NCI-H748 treated with DMSO at 0.1 percent for 48 hours (cell line): ENCODE data around the gene AARS1.
"Not testable (repeated sequence)": the region's sequence is repeated elsewhere in the genome, so short reads cannot be mapped to it uniquely, and the experiment has no call there.

Experiments used
- DNase-seq: peaks from one replicate; lab custom pipeline; 2025; lab: John Stamatoyannopoulos, UW

Gene AARS1

DNA sequence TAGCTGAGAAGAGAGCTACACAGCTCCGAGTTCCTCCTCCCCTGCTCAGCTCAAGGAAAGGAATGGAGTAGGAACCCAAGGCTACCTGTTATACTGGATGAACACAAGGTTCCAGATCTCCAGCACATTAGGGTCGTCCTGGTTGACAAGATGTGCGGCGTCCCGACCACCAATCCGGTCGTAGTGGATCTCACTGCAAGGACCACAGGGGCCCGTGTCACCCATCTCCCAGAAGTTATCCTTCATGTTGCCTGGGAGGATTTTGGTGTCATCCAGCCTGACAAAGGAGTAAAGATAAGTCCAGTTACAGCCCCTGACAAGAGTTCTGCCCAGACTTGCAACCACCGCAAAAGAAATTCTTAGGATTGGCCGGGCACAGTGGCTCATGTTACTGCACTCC is 17.6 kb downstream of the AARS1 start:
- no peak for DNase-seq

DNA sequence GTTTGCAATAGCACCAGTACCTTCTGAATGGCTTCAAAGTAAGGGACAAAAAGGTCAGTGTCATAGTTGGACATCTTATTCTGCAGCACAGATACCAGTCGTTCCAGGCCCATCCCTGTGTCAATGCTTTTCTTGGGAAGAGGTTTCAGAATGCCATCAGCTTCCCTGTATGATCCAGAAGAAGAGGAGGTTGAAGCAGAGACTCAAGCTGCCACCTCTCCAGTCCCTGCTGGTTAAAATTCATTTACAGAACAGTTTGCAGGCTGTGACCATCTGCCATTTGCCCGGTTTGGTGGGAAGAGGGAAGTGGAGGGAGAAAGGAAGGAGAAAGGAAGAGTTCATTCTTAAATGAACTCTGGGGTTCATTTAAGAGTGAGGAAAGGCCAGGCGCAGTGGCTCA is 19.1 kb downstream of the AARS1 start:
- DNase-seq = no peak

DNA sequence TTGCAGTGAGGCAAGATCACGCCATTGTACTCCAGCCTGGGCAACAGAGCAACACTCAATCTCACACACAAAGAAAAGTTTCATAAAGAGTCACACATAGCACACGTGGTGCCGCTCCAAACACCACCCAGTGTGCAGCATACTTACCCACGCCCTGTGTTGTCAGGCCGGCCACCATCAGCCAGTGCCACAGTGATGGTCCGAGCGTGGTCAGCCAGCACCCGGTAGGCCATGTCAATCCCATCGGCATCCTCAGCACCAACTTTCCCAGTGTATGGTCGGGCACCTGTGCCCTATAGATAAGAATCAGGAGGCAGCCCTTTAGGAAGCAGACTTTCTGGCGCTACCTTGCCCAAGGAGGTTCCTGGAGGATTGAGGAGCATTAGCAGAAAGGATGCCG is 19.8 kb downstream of the AARS1 start:
- no peak for DNase-seq

DNA sequence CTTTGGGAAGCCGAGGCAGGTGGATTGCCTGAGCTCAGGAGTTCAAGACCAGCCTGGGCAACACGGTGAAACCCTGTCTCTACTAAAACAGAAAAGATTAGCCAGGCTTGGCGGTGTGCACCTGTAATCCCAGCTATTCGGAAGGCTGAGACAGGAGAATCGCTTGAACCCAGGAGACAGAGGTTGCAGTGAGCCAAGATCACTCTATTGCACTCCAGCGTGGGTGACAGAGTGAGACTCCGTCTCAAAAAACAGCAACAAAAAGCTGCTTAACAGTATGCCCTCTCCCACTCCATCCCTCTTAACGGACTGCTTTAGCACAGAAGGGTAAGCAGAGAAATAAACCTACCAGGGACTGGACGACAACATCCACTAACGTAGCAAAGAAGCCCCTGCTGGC is 21.4 kb downstream of the AARS1 start:
- DNase-seq = not testable (repeated sequence)

DNA sequence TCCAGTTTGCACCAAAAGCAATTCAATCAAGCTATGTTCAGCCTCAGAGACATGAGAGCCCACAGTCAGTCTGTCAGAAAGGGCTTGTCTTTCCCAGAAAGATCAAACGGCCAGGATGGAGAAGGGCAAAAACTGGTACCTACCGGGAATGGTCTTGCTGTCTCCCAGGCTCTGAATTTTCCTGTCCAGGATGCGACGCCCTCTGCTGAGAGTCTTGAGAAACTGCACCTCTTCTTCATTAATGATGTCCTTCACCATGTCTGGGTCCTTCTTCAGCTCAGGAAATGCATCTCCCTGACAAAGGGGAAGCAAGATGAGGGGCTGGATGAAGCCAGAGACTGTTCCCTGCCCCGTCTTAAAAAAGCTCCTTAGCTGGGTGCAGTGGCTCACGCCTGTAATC is 21.8 kb downstream of the AARS1 start:
- DNase-seq = no peak

DNA sequence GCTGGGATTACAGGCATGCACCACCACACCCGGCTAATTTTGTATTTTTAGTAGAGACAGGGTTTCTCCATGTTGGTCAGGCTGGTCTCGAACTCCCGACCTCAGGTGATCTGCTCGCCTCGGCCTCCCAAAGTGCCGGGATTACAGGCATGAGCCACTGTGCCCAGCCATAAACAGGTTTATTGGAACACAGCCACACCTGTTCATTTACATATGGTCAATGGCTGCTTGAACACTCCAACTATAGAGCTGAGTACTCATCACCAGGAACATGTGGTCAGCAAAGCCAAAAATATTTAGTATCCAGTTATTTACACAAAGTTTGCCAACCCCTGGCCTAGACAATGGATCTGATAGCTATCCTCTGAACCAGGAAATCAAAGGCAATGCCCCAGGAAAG is 29.4 kb downstream of the AARS1 start:
- DNase-seq = not testable (repeated sequence)

DNA sequence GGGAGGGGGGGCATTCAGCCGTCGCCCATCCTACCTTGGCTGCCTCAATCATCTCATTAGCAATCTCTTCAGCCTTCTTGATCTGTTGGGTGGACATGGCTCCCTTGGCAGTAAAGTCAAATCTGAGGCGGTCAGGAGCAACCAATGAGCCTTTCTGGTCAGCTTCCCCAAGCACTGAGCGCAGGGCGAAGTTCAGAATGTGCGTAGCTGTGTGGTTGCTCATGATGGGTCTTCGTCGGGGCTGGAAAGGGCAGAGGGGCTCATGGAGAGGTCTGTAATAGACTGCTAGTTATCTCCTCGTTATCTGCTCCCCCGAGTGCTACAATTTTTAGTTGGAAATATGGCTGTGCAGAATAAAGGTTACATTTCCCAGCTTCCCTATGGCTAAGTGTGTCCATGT is 30.4 kb downstream of the AARS1 start:
- DNase-seq = no peak

DNA sequence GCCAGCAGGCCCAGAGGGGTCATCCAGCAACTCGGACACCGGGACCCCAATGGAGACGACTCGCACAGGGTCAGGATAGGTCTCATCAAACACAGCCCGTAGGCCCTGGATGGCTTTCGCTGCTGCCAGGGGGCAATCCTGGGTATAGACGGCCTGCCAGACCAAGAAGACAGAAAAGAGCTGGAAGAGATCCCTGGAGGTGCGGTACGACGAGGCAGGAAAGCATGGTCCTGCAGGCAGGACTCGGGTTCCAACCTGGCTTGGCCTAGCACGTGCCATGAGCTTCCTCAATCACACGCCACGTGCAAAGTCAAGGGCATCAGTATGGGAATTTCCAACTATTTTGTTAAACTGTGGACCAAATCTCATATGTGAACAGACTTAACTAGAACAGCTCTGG is 31.2 kb downstream of the AARS1 start:
- DNase-seq = no peak

DNA sequence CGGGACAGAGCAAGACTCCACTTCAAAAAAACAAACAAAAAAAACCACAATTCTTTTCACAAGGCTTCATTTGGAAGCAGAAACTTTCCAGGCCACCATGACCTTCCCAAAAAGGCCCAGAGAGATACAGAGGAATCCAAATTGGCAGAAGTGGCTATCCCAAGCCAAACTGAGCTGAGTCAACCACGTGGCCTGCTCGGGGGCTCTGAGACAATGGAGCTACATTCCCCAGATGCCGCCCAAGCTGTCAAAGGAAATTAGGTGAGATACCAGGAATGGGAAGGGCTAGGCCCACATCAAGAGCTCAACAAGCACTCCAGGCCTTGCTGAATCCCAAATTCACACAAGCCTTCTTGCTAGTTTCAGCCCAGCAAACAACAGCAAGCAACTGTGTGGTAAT is 31.9 kb downstream of the AARS1 start:
- DNase-seq = no peak

DNA sequence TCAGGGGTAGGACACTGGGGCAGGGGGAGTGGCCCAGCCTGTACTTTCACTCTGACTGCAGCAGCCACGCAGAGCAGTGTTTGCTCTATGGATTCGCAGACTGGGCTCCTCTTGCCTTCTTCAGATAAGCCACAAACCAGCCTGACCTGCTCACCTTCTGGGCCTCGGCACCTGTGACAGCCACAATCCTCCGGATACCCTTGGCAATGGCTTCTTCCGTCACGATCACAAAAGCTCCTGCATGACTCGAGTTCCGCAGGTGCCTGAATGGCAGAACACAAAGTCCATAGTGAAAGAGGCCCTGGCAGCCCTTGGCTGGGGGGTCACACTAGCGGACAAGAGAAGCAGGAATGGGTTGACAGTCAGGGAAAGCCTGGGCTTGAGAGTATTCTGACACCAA is 33.7 kb downstream of the AARS1 start:
- DNase-seq = no peak

DNA sequence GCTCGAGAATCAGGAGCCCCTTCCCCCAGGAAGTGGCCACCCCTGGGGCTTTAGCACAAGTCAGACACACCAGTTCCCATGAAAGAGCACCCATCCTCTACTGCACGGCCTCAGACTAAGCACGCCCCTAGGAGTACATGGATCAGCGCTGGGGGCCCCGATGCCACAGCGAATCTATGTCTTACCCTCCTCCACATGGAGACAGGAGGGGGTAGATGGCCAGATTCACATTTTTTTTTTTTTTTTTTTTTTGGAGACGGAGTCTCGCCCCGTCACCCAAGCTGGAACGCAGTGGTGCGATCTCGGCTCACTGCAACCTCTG is 34.4 kb downstream of the AARS1 start:
- no peak for DNase-seq

DNA sequence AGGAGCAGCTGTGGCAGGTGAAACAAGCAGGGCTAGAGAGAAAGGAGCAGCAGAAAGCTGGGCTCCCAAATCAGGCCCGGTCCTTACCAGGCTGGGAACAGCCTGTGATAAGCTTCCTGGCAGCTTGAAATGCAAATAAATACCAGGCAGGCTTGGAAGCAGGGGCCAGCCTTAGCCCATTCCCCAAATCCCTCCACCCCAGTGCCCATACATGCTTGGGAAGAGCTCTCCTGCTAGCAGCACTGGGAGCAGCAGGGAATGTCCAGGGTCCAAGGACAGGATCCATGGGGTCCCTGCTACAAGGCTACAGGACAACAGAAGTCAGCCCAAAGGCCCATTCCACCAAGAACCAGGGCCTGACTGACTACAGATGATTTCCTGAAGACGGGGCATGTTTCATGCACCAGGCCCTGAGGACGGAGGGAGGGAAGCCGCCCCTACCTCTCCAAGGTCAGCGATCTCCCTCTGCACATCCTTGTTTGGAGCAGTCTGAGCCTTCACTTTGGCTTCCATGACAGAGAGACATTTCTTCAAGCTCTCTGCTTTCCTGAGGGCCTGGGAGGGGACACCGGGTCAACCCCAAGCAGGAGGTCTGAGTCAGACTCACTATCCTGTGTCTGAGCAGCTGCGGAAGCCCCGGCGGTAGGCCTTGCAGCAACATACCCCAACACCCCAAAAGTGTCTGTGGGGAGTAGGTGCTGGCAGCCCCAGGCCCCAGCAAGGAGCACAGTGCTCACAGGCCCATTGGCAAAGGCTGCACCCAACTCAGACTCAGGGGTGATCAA is 34.9 kb downstream of the AARS1 start:
- no peak for DNase-seq

DNA sequence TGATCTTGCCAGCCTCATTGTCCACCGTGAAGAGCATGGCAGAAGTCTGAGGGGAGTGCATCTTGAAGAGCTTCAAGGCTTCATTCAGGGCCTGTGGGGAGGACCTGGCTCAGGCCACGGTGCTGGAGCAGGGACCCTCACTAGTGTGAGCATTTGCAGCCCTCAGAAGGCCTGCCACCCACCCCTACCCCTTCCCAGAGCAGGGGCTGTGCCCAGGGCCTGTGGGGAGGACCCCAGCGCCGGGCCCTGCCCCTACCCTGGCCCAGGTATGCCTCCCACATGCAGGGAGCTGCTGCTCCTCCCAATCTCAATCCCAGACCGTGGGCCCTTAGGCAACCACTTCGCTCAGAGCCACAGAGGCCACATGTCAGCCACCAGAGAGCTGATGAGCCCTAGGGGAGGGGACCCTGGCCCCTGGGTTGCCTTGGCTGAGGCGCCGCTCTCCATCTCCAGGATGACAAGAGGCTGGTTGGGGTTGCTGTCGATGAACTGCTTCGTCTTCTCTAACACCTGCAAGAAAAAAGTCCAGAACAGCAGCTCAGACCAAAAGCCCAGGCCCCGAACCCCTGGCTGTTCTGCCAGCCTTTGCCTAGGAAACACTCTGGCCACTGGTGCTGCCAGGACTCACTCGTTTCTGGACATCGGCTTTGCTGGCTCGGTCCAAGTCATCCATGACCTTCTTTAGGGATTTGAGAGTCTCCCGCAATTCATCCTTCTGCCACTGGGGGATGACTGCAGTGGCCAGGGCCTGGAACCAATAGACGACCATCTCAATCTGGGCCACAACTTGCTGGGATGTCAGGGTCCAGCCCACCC is 35.8 kb downstream of the AARS1 start:
- DNase-seq = no peak

DNA sequence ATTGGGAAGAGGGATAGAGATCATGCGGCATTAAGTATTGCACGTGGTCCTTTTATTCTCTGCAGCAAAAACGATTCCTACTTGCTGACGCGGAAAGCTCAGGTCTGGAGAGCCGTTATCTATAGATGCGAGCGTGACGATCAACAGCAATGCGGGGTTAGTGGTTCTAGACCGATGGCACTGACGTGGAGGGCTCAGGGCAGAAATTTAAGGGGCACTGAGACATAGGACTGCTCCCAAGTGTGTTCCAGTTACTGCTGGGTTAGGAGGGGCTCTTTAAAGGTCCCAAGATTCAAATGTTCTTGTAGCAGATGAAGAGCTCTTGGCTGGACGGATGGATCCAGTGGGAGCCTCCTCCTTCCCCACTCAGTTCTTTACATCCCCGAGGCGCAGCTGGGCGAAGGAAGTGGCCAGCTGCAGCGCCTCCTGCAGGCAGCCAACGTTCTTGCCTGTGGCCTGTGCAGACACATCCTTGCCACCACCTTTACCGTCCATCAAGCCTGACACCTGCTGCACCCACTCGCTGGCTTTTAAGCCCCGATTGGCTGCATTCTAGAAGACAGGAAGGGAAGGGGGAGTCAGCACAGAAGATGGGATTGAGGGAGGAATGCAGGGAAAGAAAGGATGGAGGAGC is 36.8 kb downstream of the AARS1 start:
- DNase-seq = no peak

DNA sequence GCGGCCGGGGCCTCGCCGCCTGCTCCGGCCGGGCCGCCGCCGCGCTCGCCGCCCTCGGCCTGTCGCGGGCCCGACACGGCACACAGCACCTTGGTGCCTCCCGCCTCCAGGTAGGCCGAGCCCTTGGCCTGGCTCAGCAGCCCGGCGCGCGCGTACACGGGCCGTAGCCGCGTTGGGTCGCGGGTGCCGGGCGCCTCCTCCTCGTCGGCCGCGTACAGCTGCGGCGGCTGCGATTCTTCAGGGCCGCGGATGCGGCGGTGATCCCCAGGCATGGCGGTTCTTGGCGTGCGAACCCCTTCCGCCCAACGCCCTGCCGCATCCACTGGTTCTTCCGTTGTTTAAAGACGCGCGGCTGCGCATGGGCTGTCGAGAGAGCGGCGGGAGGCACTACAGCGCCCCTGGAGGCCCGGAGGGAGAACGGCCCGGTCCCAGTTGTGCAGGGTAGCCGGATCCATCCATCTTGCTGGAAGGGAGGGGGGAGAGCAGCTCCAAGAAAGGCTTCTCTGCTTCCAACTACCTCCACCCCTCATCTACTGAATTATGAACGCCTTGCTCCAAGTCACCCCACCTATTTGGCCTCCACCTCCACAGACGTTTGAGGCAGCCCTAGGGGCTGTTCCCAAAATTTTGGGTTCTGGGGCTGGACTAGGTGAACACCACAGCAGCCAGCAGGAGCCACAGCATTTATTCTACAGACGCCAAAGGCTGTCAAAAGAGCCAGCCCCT is 37.5 kb downstream of the AARS1 start, which contains the start of gene EXOSC6:
Gene EXOSC6 (minus strand): TSS at position 312 of the 726 bp plus-strand sequence. CDS start 40 bp downstream, at position 272.
- DNase-seq = peak; percentile 72

DNA sequence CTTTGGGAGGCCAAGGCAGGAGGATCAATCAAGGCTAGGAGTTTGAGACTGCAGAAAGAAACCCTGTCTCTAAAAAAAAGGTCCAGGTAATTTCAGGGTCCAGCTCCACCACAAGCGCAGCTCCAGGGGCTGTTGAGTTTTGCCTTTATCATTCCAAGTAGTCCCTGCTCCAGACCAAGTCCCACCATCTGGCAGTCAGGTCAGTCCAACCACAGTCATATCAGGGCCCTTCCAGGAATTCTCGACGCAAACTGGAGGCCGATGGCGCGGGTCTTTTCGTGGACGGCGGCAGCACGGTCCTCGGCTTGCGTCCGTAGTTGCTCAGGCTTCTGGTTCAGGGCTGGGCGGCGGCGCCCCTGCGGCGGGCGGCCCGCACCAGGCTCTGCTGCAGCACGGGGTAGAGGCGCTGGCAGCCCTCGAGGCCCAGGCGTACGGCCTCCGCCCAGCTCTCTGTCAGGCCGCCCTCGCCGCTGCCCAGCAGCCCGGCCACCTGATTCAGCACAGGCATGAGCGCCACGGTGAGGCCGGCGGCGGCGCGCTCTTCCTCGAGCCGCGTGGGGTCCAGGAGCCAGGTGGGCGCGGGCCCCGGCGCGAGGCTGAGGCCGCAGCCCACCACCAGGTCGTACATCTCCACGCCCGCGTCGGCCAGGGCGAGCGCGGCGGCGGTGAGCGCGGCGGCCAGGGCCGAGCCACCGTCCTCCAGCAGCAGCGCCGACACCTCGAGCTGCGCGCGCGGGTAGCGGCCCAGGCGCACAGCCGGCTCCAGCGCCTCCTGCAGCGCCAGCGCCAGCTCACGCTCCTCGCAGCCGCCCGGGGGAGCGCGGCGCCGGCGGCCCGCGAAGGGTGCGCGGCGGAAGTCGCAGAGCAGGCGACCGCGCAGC is 38.3 kb downstream of the AARS1 start:
- no peak for DNase-seq

DNA sequence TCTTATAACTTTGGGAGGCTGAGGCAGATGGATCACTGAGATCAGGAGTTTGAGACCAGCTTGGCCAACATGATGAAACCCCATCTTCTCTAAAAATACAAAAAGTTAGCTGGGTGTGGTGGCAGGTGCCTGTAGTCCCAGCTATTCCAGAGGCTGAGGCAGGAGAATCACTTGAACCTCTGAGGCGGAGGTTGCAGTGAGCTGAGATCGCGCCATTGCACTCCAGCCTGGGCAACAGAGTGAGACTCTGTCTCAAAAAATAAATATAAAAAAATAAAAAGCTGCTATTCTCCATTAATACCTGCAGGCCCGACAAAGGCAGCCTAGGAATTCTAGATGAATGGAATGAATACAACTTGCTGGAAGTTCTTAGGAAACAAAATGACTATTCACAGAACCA is 39.6 kb downstream of the AARS1 start:
- not testable (repeated sequence) for DNase-seq

DNA sequence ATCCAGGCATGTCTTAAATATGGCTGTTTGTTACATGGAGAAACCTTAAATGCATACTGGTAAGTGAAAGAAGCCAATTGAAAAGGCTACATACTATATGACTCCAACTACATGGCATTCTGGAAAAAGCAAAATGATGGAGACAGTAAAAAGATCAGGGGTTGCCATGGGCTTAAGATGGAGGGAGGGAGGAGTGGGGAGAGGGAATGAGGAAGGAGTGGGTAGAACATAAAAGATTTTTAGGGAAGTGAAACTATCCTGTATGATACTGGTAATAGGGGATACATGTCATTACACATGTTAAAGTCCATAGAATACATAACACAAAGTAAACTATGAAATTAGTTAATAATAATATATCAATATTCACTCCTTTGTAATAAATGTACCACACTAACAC is 50.5 kb downstream of the AARS1 start:
- DNase-seq = not testable (repeated sequence)

DNA sequence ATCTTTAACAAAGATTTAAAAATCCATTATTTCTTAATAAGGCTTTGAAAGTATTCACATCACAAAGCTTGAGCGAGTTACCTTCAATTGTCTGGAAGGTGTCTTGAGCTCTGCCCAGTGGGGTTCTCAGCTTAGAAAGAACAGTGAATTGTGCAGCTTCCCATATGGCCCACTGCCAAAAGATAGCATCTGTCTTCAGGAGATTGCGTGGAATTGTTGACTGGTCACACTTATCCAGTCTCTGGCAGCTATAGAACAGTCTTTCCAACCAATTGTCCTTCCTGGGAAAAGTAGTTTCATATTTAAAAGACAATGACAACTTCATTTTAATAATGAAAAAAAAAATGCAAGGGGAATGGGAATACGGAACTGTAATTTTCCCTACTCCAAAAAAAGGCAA is 57.5 kb downstream of the AARS1 start:
- DNase-seq = not testable (repeated sequence)

DNA sequence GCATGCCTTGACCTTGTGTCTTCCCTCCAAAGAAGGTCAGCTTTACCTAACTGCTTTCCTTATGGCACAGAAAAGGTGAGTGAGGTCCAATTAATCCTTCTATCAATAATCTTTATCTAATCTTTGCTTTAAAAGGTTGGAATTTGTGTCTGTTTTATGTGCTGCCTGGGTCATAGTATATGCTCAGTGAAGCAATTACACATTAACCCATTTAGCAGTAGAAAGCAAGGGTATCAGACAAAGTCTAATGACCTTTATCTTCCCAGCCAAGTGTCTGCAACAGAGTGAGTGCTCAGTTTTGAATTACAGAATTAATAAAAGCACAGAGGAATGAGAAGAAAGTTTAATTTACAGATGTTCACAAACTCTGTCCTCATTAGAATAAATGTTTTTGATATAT is 63.3 kb downstream of the AARS1 start:
- not testable (repeated sequence) for DNase-seq

DNA sequence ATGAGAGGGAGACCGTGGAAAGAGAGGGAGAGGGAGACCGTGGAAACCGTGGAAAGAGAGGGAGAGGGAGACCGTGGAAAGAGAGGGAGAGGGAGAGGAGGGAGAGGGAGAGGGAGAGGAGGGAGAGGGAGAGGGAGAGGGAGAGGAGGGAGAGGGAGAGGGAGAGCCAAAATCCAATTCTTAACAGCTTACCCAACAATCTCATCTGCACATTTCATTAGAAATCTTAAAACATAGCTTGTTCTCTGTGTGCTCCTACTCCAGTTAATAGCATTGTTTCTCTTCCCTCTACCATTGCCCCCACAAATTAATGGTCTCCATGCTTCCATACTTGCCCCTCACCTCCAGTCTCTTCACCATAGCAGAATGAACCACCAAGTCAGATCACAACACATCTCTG is 63.9 kb downstream of the AARS1 start:
- not testable (repeated sequence) for DNase-seq
